ENCODE measurements around the gene RAPGEF5. TPM values are rescaled to one million over a fixed set of nuclear protein-coding genes. Genes with fewer than 3 reads are reported as not detected.

Gene RAPGEF5
- total RNA-seq, 1 experiment from 2014 or later = 15.6 TPM

GRCh38 chr7:22301790-22302189 is 55.2 kb downstream of the RAPGEF5 start:
- Histone ChIP-seq H3K36me3 (ENCODE audit: control insufficient read depth in 1 of 2, insufficient read depth in 2 of 2, low read length in 2 of 2) (no peaks in the 10 kb centered on the region), H2AFZ (ENCODE audit: low read depth, low read length, poor library complexity, severe bottlenecking) (no peak overlapping the region), H3K27ac (ENCODE audit: low read depth, low read length) (no peak overlapping the region), H3K9ac (ENCODE audit: low read length) (no peak overlapping the region), H3K79me2 (ENCODE audit: insufficient read depth, low read length) (no peaks in the 10 kb centered on the region), H3K27me3 (ENCODE audit: insufficient read depth, low read length) (no peaks in the 10 kb centered on the region), H3K9me2 (ENCODE audit: insufficient read depth) (no peaks in the 10 kb centered on the region), H3K4me2 (ENCODE audit: low read length) (no peak overlapping the region), H4K20me1 (ENCODE audit: insufficient read depth) (no peaks in the 10 kb centered on the region), H3K4me3 (replicated peaks in 1 of 2; ENCODE audit: low read depth in 1 of 2, low read length in 2 of 2) (no peak overlapping the region), H3K9me3 (ENCODE audit: control insufficient read depth in 1 of 2, insufficient read depth in 1 of 2, low read depth in 1 of 2, low read length in 2 of 2) (no peaks in the 10 kb centered on the region), H3K4me1 (ENCODE audit: control insufficient read depth in 1 of 2, insufficient read depth in 2 of 2, low read length in 2 of 2) (no peaks in the 10 kb centered on the region)
- ATAC-seq = no peak
- ChIA-PET RAD21 (ENCODE audit: low non-redundant PET in 1 of 2, low total read pairs in 2 of 2, uncharacterized antibody in 2 of 2, unreplicated experiment in 2 of 2) (interaction anchor here in 1 of 2 experiments (0.6 kb wide), 1 partner anchor 822 kb away, joined by 5 read pairs; no protein-coding TSS in a partner anchor), CTCF (no interaction called here), POLR2A (no interaction called here)
- TF ChIP-seq EGR1 (IDR thresholded peaks at IDR 0.05; ENCODE audit: low read depth) (no peak), SIN3A (IDR thresholded peaks at IDR 0.05; ENCODE audit: low read depth) (no peak), CEBPB (IDR thresholded peaks at IDR 0.05; ENCODE audit: low read depth) (no peak), POLR2A (IDR thresholded peaks at IDR 0.05; ENCODE audit: borderline replicate concordance, extremely low read depth, insufficient read depth, insufficient read length) (no peak), TCF7L2 (IDR thresholded peaks at IDR 0.05; ENCODE audit: borderline replicate concordance, extremely low read depth, insufficient read depth, insufficient read length) (no peak), SRF (IDR thresholded peaks at IDR 0.05; ENCODE audit: low read depth) (no peak), RAD21 (IDR thresholded peaks at IDR 0.05; ENCODE audit: low read depth) (no peak), ZFX (IDR thresholded peaks at IDR 0.05) (no peak), CBX3 (IDR thresholded peaks at IDR 0.05; ENCODE audit: low read depth) (no peak), EZH2 (IDR thresholded peaks at IDR 0.05) (no peak), REST (IDR thresholded peaks at IDR 0.05; ENCODE audit: low read depth) (no peak), MAX (IDR thresholded peaks at IDR 0.05) (no peak), POLR2AphosphoS5 (IDR thresholded peaks at IDR 0.05; ENCODE audit: low read depth, low read length) (no peak), CTCF (IDR thresholded peaks at IDR 0.05 in 2 of 3, conservative IDR thresholded peaks at IDR 0.05 in 1 of 3; ENCODE audit: borderline replicate concordance in 1 of 3, insufficient read depth in 1 of 3, low read depth in 2 of 3, low read length in 2 of 3) (no peak), SP1 (IDR thresholded peaks at IDR 0.05; ENCODE audit: low read depth) (no peak), ZNF274 (IDR thresholded peaks at IDR 0.05; ENCODE audit: low read depth, low read length) (no peak), FOSL1 (IDR thresholded peaks at IDR 0.05; ENCODE audit: low read depth) (no peak), ZBTB33 (IDR thresholded peaks at IDR 0.05; ENCODE audit: extremely low read depth, insufficient replicate concordance, low read length) (no peak), ELF1 (IDR thresholded peaks at IDR 0.05; ENCODE audit: borderline replicate concordance, low read depth) (no peak)
- no peak for DNase-seq (ENCODE audit: low read depth, low spot score)
- intact Hi-C loops (cut with micrococcal nuclease) = no loop called here
- no TSS peak for BruUV-seq (replicated peaks)
